ENCODE measurements around the gene ZNF446. TPM values are rescaled to one million over a fixed set of nuclear protein-coding genes. Genes with fewer than 3 reads are reported as not detected.
A peak's percentile ranks its signal among the peaks of the same experiment; 100 is the strongest.

The ZNF446 gene
- total and polyA plus RNA-seq, 9 of the 15 experiments (the other 6 are each of a cell fraction or from before 2014, with no cell fraction given) = 0.07 to 4.8 (median 1.2) TPM

DNA sequence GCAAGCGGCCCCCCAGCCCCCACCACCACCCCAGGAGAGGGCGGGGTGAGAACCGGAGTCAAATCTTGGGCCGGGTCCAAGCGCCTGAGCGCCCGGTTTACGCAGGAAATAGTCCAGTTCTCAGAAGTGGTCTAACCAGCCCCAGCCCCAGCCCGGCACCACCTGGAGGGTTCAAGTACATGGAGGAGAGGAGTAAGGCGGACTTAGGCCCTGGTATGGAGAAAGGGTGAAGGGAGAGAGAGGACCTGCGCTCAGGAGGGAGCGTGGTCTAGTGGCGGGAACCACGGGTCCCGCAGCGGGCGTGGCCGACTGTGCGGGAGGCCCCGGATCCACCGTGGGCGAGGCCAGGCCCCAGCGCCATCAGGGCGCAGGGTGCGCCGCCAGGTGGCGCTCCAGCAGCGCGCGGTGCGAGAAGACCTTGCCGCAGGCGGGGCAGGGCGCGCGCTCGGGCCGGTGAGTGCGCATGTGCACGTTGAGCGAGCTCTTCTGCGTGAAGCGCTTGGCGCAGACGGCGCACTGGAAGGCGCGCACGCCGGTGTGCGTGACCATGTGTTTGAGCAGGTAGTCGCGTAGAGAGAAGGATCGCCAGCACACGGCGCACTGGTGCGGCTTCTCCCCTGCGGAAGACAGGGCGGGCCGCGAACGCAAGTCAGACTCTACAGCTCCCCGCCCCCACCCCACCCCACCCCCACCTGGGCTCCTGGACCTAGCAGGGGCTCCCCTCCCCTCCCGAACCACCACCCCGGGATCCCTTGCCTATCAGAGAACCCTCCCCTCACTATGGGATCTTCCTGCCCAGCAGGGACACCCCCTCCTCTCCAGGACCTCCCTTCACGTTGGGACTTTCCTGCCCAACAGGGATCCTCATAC, 37.8 kb downstream of the ZNF446 start (continued):
- TF ChIP-seq, protein P1, sequence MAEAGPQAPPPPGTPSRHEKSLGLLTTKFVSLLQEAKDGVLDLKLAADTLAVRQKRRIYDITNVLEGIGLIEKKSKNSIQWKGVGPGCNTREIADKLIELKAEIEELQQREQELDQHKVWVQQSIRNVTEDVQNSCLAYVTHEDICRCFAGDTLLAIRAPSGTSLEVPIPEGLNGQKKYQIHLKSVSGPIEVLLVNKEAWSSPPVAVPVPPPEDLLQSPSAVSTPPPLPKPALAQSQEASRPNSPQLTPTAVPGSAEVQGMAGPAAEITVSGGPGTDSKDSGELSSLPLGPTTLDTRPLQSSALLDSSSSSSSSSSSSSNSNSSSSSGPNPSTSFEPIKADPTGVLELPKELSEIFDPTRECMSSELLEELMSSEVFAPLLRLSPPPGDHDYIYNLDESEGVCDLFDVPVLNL (CRISPR knock-in tag; IDR thresholded peaks at IDR 0.05; ENCODE audit: low read depth) = 0 out of 2 replicates have a peak, but pooled peaks have one; percentile 46
- TF ChIP-seq, protein P2, sequence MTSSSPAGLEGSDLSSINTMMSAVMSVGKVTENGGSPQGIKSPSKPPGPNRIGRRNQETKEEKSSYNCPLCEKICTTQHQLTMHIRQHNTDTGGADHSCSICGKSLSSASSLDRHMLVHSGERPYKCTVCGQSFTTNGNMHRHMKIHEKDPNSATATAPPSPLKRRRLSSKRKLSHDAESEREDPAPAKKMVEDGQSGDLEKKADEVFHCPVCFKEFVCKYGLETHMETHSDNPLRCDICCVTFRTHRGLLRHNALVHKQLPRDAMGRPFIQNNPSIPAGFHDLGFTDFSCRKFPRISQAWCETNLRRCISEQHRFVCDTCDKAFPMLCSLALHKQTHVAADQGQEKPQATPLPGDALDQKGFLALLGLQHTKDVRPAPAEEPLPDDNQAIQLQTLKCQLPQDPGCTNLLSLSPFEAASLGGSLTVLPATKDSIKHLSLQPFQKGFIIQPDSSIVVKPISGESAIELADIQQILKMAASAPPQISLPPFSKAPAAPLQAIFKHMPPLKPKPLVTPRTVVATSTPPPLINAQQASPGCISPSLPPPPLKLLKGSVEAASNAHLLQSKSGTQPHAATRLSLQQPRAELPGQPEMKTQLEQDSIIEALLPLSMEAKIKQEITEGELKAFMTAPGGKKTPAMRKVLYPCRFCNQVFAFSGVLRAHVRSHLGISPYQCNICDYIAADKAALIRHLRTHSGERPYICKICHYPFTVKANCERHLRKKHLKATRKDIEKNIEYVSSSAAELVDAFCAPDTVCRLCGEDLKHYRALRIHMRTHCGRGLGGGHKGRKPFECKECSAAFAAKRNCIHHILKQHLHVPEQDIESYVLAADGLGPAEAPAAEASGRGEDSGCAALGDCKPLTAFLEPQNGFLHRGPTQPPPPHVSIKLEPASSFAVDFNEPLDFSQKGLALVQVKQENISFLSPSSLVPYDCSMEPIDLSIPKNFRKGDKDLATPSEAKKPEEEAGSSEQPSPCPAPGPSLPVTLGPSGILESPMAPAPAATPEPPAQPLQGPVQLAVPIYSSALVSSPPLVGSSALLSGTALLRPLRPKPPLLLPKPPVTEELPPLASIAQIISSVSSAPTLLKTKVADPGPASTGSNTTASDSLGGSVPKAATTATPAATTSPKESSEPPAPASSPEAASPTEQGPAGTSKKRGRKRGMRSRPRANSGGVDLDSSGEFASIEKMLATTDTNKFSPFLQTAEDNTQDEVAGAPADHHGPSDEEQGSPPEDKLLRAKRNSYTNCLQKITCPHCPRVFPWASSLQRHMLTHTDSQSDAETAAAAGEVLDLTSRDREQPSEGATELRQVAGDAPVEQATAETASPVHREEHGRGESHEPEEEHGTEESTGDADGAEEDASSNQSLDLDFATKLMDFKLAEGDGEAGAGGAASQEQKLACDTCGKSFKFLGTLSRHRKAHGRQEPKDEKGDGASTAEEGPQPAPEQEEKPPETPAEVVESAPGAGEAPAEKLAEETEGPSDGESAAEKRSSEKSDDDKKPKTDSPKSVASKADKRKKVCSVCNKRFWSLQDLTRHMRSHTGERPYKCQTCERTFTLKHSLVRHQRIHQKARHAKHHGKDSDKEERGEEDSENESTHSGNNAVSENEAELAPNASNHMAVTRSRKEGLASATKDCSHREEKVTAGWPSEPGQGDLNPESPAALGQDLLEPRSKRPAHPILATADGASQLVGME (CRISPR knock-in tag; IDR thresholded peaks at IDR 0.05) = 0 out of 2 replicates have a peak, but pooled peaks have one; percentile 27
- TF ChIP-seq NR4A1 (CRISPR knock-in tag; IDR thresholded peaks at IDR 0.05) (0 out of 2 replicates have a peak, but pooled peaks have one; percentile 11), NR4A1 (tag; IDR thresholded peaks at IDR 0.05) (no peak), GTF2A2 (tag; IDR thresholded peaks at IDR 0.05) (no peak), HDGF (IDR thresholded peaks at IDR 0.05) (peak; percentile 74; the same call in 1 of the 2 replicates), MCM5 (IDR thresholded peaks at IDR 0.05; ENCODE audit: low read depth) (no peak), ZNF263 (CRISPR knock-in tag; IDR thresholded peaks at IDR 0.05; ENCODE audit: borderline replicate concordance) (0 out of 2 replicates have a peak, but pooled peaks have one; percentile 55), STAT5A (IDR thresholded peaks at IDR 0.05; ENCODE audit: borderline replicate concordance, low read length) (no peak), SMAD2 (IDR thresholded peaks at IDR 0.05; ENCODE audit: low read depth, low read length) (no peak), POLR2A (conservative IDR thresholded peaks at IDR 0.05) (peak; percentile 69)
- TF ChIP-seq, protein P3, sequence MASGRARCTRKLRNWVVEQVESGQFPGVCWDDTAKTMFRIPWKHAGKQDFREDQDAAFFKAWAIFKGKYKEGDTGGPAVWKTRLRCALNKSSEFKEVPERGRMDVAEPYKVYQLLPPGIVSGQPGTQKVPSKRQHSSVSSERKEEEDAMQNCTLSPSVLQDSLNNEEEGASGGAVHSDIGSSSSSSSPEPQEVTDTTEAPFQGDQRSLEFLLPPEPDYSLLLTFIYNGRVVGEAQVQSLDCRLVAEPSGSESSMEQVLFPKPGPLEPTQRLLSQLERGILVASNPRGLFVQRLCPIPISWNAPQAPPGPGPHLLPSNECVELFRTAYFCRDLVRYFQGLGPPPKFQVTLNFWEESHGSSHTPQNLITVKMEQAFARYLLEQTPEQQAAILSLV (tag; IDR thresholded peaks at IDR 0.05) = no peak
- TF ChIP-seq, protein P4, sequence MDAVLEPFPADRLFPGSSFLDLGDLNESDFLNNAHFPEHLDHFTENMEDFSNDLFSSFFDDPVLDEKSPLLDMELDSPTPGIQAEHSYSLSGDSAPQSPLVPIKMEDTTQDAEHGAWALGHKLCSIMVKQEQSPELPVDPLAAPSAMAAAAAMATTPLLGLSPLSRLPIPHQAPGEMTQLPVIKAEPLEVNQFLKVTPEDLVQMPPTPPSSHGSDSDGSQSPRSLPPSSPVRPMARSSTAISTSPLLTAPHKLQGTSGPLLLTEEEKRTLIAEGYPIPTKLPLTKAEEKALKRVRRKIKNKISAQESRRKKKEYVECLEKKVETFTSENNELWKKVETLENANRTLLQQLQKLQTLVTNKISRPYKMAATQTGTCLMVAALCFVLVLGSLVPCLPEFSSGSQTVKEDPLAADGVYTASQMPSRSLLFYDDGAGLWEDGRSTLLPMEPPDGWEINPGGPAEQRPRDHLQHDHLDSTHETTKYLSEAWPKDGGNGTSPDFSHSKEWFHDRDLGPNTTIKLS (IDR thresholded peaks at IDR 0.05; ENCODE audit: borderline replicate concordance, low read depth) = peak; percentile 51; the same call in 1 of the 2 replicates
- TF ChIP-seq, protein P5, sequence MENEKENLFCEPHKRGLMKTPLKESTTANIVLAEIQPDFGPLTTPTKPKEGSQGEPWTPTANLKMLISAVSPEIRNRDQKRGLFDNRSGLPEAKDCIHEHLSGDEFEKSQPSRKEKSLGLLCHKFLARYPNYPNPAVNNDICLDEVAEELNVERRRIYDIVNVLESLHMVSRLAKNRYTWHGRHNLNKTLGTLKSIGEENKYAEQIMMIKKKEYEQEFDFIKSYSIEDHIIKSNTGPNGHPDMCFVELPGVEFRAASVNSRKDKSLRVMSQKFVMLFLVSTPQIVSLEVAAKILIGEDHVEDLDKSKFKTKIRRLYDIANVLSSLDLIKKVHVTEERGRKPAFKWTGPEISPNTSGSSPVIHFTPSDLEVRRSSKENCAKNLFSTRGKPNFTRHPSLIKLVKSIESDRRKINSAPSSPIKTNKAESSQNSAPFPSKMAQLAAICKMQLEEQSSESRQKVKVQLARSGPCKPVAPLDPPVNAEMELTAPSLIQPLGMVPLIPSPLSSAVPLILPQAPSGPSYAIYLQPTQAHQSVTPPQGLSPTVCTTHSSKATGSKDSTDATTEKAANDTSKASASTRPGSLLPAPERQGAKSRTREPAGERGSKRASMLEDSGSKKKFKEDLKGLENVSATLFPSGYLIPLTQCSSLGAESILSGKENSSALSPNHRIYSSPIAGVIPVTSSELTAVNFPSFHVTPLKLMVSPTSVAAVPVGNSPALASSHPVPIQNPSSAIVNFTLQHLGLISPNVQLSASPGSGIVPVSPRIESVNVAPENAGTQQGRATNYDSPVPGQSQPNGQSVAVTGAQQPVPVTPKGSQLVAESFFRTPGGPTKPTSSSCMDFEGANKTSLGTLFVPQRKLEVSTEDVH (IDR thresholded peaks at IDR 0.05; ENCODE audit: low read depth, partially characterized antibody) = peak; percentile 78
